IMR-90 (cell line): ENCODE data around the gene ITGA1. TPM values are rescaled to one million over a fixed set of nuclear protein-coding genes. Genes with fewer than 3 reads are reported as not detected.
A peak's percentile ranks its signal among the peaks of the same experiment; 100 is the strongest.

Source experiments
- ATAC-seq: fragments of 200-7000 bp; cut with Tn5 transposase; 2 replicates; pipeline ENCODE4 v1.9.1; 2020; ENCODE audit warnings: low read depth, mild to moderate bottlenecking, moderate library complexity
- BruUV-seq: library from RNA; stranded (reverse); fragments of 400-500 nt; replicated peaks from 2 replicates; lab custom pipeline; 2021; lab: Mats Ljungman, UMichigan
- CTCF ChIA-PET: fragments of 300-600 bp; formaldehyde crosslinking; extraction: SDS; loops from one replicate; lab custom pipeline; 2021; ENCODE audit warnings: antibody characterized with exemption; lab: Yijun Ruan, JAX
- POLR2A ChIA-PET: fragments of 300-600 bp; sonication (Branson Sonifier 250); formaldehyde crosslinking; loops from one replicate; lab custom pipeline; 2022; ENCODE audit warnings: antibody characterized with exemption; ENCODE audit not compliant: unreplicated experiment; lab: Charles Lee
- DNase-seq: peaks from one replicate; pipeline ENCODE4 v3.0.0; 2013
- H2AFZ ChIP-seq: replicated peaks from 2 replicates; pipeline ENCODE3; 2013; ENCODE audit warnings: low read length, mild to moderate bottlenecking; ENCODE audit not compliant: poor library complexity
- H2AK5ac ChIP-seq: 2 replicates; pipeline ENCODE4 v1.6.1; 2013; ENCODE audit warnings: low read depth, low read length, inconsistent platforms
- H2AK9ac ChIP-seq: replicated peaks from 2 replicates; pipeline ENCODE3; 2013; ENCODE audit warnings: mild to moderate bottlenecking, low read depth, low read length, moderate library complexity; ENCODE audit not compliant: poor library complexity
- H2BK120ac ChIP-seq: 2 replicates; pipeline ENCODE4 v1.6.1; 2013; ENCODE audit warnings: low read depth, low read length, inconsistent platforms
- H2BK15ac ChIP-seq: 3 replicates; pipeline ENCODE4 v1.6.1; 2013; ENCODE audit warnings: low read depth, low read length, inconsistent platforms
- H2BK20ac ChIP-seq: 2 replicates; pipeline ENCODE4 v1.6.1; 2013; ENCODE audit warnings: low read depth, mild to moderate bottlenecking, inconsistent platforms, low read length, moderate library complexity
- H2BK5ac ChIP-seq: 2 replicates; pipeline ENCODE4 v1.6.1; 2013; ENCODE audit warnings: mild to moderate bottlenecking, low read depth, low read length, inconsistent platforms; ENCODE audit not compliant: poor library complexity, severe bottlenecking
- H3K14ac ChIP-seq: replicated peaks from 2 replicates; pipeline ENCODE4 v1.6.1; 2013; ENCODE audit warnings: low read depth, low read length, inconsistent platforms
- H3K18ac ChIP-seq: 2 replicates; pipeline ENCODE4 v1.6.1; 2013; ENCODE audit warnings: low read depth, low read length, control low read depth
- H3K23ac ChIP-seq: 2 replicates; pipeline ENCODE4 v1.6.1; 2013; ENCODE audit warnings: low read depth, low read length, inconsistent platforms
- H3K27ac ChIP-seq: 2 replicates; pipeline ENCODE4 v1.5.1; 2013; ENCODE audit warnings: mild to moderate bottlenecking, control low read depth, low read length; ENCODE audit not compliant: insufficient read depth
- H3K27me3 ChIP-seq: 2 replicates; pipeline ENCODE4 v1.6.1; 2013; ENCODE audit warnings: low read length; ENCODE audit not compliant: control insufficient read depth, insufficient read depth
- H3K36me3 ChIP-seq: 2 replicates; pipeline ENCODE4 v1.6.1; 2013; ENCODE audit warnings: low read length, mixed read lengths; ENCODE audit not compliant: control insufficient read depth, insufficient read depth
- H3K4ac ChIP-seq: 2 replicates; pipeline ENCODE4 v1.6.1; 2013; ENCODE audit warnings: low read depth, low read length, inconsistent platforms
- H3K4me1 ChIP-seq: 2 replicates; pipeline ENCODE4 v1.6.1; 2013; ENCODE audit warnings: low read length, mixed read lengths; ENCODE audit not compliant: control insufficient read depth, insufficient read depth
- H3K4me2 ChIP-seq: 2 replicates; pipeline ENCODE4 v1.6.1; 2013; ENCODE audit warnings: low read depth, mild to moderate bottlenecking, control low read depth, low read length, moderate library complexity
- H3K4me3 ChIP-seq: 2 replicates; pipeline ENCODE4 v1.5.1; 2013; ENCODE audit warnings: low read depth, mild to moderate bottlenecking, control low read depth, low read length, moderate library complexity; ENCODE audit not compliant: insufficient read depth
- H3K56ac ChIP-seq: 2 replicates; pipeline ENCODE4 v1.6.1; 2013; ENCODE audit warnings: low read length, inconsistent platforms; ENCODE audit not compliant: insufficient read depth; ENCODE audit errors: extremely low read depth
- H3K79me1 ChIP-seq, 2 experiments: 2 replicates each; pipeline ENCODE4 v1.6.1; 2013; ENCODE audit warnings: low read length in 2 of 2, inconsistent platforms in 1 of 2, low read depth in 1 of 2
- H3K9ac ChIP-seq: 2 replicates; pipeline ENCODE4 v1.6.1; 2013; ENCODE audit warnings: low read depth, low read length, control low read depth
- H3K9me1 ChIP-seq: 2 replicates; pipeline ENCODE4 v1.6.1; 2013; ENCODE audit warnings: low read length, inconsistent platforms; ENCODE audit not compliant: insufficient read depth
- H3K9me3 ChIP-seq: 2 replicates; pipeline ENCODE4 v1.6.1; 2013; ENCODE audit warnings: low read length; ENCODE audit not compliant: control insufficient read depth, insufficient read depth
- H4K20me1 ChIP-seq: 2 replicates; pipeline ENCODE4 v1.6.1; 2013; ENCODE audit warnings: low read length, inconsistent platforms; ENCODE audit not compliant: insufficient read depth
- H4K5ac ChIP-seq: 2 replicates; pipeline ENCODE4 v1.6.1; 2013; ENCODE audit warnings: mild to moderate bottlenecking, low read depth, low read length, control low read depth
- H4K8ac ChIP-seq, 2 experiments: 2 replicates each; pipeline ENCODE4 v1.6.1; 2013; ENCODE audit warnings: low read depth in 2 of 2, low read length in 2 of 2, control low read depth in 1 of 2, inconsistent platforms in 1 of 2
- H4K91ac ChIP-seq: 2 replicates; pipeline ENCODE4 v1.6.1; 2013; ENCODE audit warnings: low read depth, low read length, inconsistent platforms; ENCODE audit not compliant: insufficient read depth
- BHLHE40 ChIP-seq: fragments of 150-350 bp; IDR thresholded peaks from 2 replicates; pipeline ENCODE4 v1.6.1; 2016; ENCODE audit warnings: mild to moderate bottlenecking, low read depth, low read length
- CEBPB ChIP-seq: IDR thresholded peaks from 2 replicates; pipeline ENCODE4 v1.6.1; 2012; ENCODE audit warnings: low read depth, low read length, improper control_type of control experiment
- CTCF ChIP-seq: conservative IDR thresholded peaks from 2 replicates; pipeline ENCODE4 v1.5.1; 2012; ENCODE audit warnings: mild to moderate bottlenecking, low read depth, low read length, improper control_type of control experiment
- MAZ ChIP-seq: IDR thresholded peaks from 2 replicates; pipeline ENCODE4 v1.6.1; 2012; ENCODE audit warnings: low read depth, mild to moderate bottlenecking, low read length, improper control_type of control experiment, moderate library complexity, borderline replicate concordance
- RAD21 ChIP-seq: IDR thresholded peaks from 2 replicates; pipeline ENCODE4 v1.6.1; 2012; ENCODE audit warnings: low read length, improper control_type of control experiment
- SMC3 ChIP-seq: fragments of 150-350 bp; IDR thresholded peaks from 2 replicates; pipeline ENCODE4 v1.6.1; 2016; ENCODE audit warnings: low read depth, mild to moderate bottlenecking, antibody characterized with exemption, low read length, moderate library complexity
- USF2 ChIP-seq: fragments of 150-350 bp; IDR thresholded peaks from 2 replicates; pipeline ENCODE4 v1.6.1; 2017; ENCODE audit warnings: mild to moderate bottlenecking, antibody characterized with exemption, low read length, low read depth
- WGBS, 2 experiments: methylation state at CpG; one replicate each; pipeline versions ENCODE4 v1.1.5 to v1.1.7; 2013; ENCODE audit warnings: missing lambda C conversion rate in 2 of 2; ENCODE audit not compliant: insufficient read length in 1 of 2; ENCODE audit errors: extremely low coverage in 2 of 2; 5-methylcytosine and 5-hydroxymethylcytosine counted together
- dilution Hi-C: fragments of 300-500 bp; cut with HindIII; formaldehyde crosslinking; loops from one replicate; pipeline ENCODE4 v1.14.3; 2018; ENCODE audit warnings: low sequenced_read_pairs; ENCODE audit not compliant: unreplicated experiment
- in situ Hi-C: fragments of 300-500 bp; cut with MboI; formaldehyde crosslinking; loops from 3 replicates; pipeline ENCODE4 v1.14.3; 2019; ENCODE audit warnings: low sequenced_read_pairs, inconsistent platforms, mixed read lengths
- intact Hi-C: fragments of 100-400 bp; cut with micrococcal nuclease; formaldehyde crosslinking; loops from 2 replicates; pipeline ENCODE4 v1.10.0; 2022
- polyA plus RNA-seq, 3 experiments: library from polyadenylated mRNA; depleted of rRNA; stranded (reverse); fragments of >200 nt; gene quantifications; 2 replicates each; pipeline ENCODE4 v1.2.3, GENCODE V29; 2012; ENCODE audit warnings: low replicate concordance in 1 of 3
- total RNA-seq: library from RNA; depleted of rRNA; stranded (reverse); fragments of >200 nt; gene quantifications from 2 replicates; pipeline ENCODE4 v1.2.3, GENCODE V29; 2012

ITGA1 gene
- total and polyA plus RNA-seq, 2 of the 4 experiments (the other 2 are of a cell fraction): 22.3 to 95.2 TPM

DNA sequence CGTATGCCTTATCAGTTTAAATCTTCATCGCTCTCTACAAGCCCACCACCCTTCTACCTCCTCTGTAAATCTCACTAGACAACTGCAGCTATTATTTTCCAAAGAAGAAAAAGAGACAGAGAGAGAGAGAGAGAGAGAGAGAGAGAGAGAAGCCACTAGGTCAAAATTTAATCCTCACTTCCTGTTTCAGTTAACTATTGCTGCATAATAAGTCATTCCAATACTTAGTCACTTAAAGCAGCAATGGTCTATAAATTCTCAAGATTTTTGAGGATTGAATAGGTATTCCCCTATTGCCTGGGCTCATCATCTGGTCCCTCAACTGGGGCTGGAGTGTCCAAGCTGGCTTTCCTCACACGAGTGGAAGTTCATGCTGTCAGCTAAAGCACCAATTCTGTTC lies 68.8 kb downstream of the ITGA1 start:
- Histone ChIP-seq H2BK20ac (peak overlapping the region; percentile 95), H3K79me1 (peaks cover 19 to 47% of the 10 kb centered on the region in 2 experiments), H2BK120ac (peak overlapping the region; percentile 94), H3K18ac (peak overlapping the region; percentile 99), H3K9ac (no peak overlapping the region; the same call in 1 of the 2 replicates), H3K23ac (peak overlapping the region; percentile 84), H4K91ac (peak overlapping the region; percentile 99), H3K4me2 (no peak overlapping the region), H3K14ac (peak overlapping the region; percentile 94), H3K27ac (peak overlapping the region; percentile 98), H2BK5ac (peak overlapping the region; percentile 98), H3K4ac (peak overlapping the region; percentile 95), H4K5ac (peak overlapping the region; percentile 100), H3K9me1 (peaks cover 4% of the 10 kb centered on the region; the same call in 1 of the 2 replicates), H4K8ac (peak overlapping the region; percentile 89 to 97), H2BK15ac (peak overlapping the region; percentile 95), H3K27me3 (no peaks in the 10 kb centered on the region), H4K20me1 (no peaks in the 10 kb centered on the region), H3K9me3 (no peaks in the 10 kb centered on the region), H3K36me3 (peaks cover 6% of the 10 kb centered on the region), H2AK9ac (no peak overlapping the region), H3K56ac (peak overlapping the region; percentile 92), H3K4me3 (no peak overlapping the region), H2AFZ (peak overlapping the region; percentile 60), H3K4me1 (peaks cover 19% of the 10 kb centered on the region), H2AK5ac (peak overlapping the region; percentile 98)
- peak; percentile 64 for TF ChIP-seq CEBPB
- no peak for TF ChIP-seq BHLHE40
- TF ChIP-seq RAD21: no peak
- no peak for TF ChIP-seq SMC3
- TF ChIP-seq MAZ: no peak
- TF ChIP-seq USF2: no peak
- TF ChIP-seq CTCF: no peak
- no TSS peak for BruUV-seq
- no CpG with 5 or more reads among the region's 3 CpGs for WGBS, 2 experiments
- ATAC-seq (peak; percentile 24; the same call in 1 of the 2 replicates), DNase-seq (peak; percentile 72)
- intact Hi-C loops (no loop called here), in situ Hi-C loops (no loop called here), dilution Hi-C loops (no loop called here)
- ChIA-PET POLR2A (interaction anchor here (0.6 to 0.9 kb wide), 3 partner anchors 14 to 1469 kb away, joined by 3 to 6 read pairs (median 5); no protein-coding TSS in a partner anchor), CTCF (interaction anchor here (0.5 to 0.8 kb wide), 3 partner anchors 38 to 236 kb away, joined by 3 to 4 read pairs (median 3); partner anchors contain the start of genes ITGA1 and PELO)
